Activated T-helper 1 cell treated with Interleukin-2 at 50 U/mL for 16 hours (primary cell): Measurements from ENCODE around the gene OR6B3.

Source experiments
- DNase-seq: peaks from one replicate; pipeline ENCODE4 v3.0.0-alpha.2; 2020; ENCODE audit warnings: low read depth

Gene OR6B3

GRCh38 chr2:240043279-240043989 lies 9.9 kb downstream of the OR6B3 start:
- DNase-seq: no peak

- no peak for DNase-seq
These were observed 10.6 kb downstream of the OR6B3 start for GRCh38 chr2:240042740-240043139.

GRCh38 chr2:240041363-240041762 lies 12.0 kb downstream of the OR6B3 start:
- DNase-seq: no peak

- DNase-seq: no peak
These were observed 16.0 kb downstream of the OR6B3 start for GRCh38 chr2:240037358-240037757.

GRCh38 chr2:240033330-240033678 lies 20.0 kb downstream of the OR6B3 start:
- DNase-seq: no peak

GRCh38 chr2:240032406-240033329 lies 20.7 kb downstream of the OR6B3 start:
- DNase-seq: no peak

GRCh38 chr2:240030379-240031094 lies 22.8 kb downstream of the OR6B3 start, which contains the start of gene OR6B2:
Gene OR6B2 (minus strand): TSS chr2:240030429. CDS start chr2:240030429, 0 bp downstream.
- DNase-seq: no peak

- DNase-seq: no peak
These were observed 28.6 kb downstream of the OR6B3 start for GRCh38 chr2:240024766-240025165.

GRCh38 chr2:240023792-240024191 lies 29.5 kb downstream of the OR6B3 start:
- no peak for DNase-seq

GRCh38 chr2:240021488-240022104 lies 31.7 kb downstream of the OR6B3 start:
- peak; percentile 37 for DNase-seq

GRCh38 chr2:240018071-240018750 lies 35.1 kb downstream of the OR6B3 start:
- DNase-seq: no peak

- DNase-seq: no peak
These were observed 39.0 kb downstream of the OR6B3 start for GRCh38 chr2:240014327-240014726.

- no peak for DNase-seq
These were observed 40.0 kb downstream of the OR6B3 start for GRCh38 chr2:240013343-240013742.

- no peak for DNase-seq
These were observed 50.3 kb downstream of the OR6B3 start for GRCh38 chr2:240002983-240003382.

GRCh38 chr2:240000671-240001070 lies 52.6 kb downstream of the OR6B3 start:
- DNase-seq: no peak

- DNase-seq: no peak
These were observed 55.5 kb downstream of the OR6B3 start for GRCh38 chr2:239997686-239998409.
